Keratinocyte (primary cell): Measurements from ENCODE around the gene SMAD9.

Source experiments
- CTCF ChIP-seq, 3 experiments: IDR thresholded peaks in 1 of 3; conservative IDR thresholded peaks in 1 of 3; optimal IDR thresholded peaks in 1 of 3; 2 replicates in 2 of 3; 3 replicates in 1 of 3; pipeline versions ENCODE3 to v1.5.1; 2011; ENCODE audit warnings: low read length in 3 of 3, mild to moderate bottlenecking in 3 of 3, moderate library complexity in 2 of 3, control low read depth in 1 of 3, inconsistent platforms in 1 of 3; ENCODE audit not compliant: insufficient read depth in 2 of 3; ENCODE audit errors: extremely low read depth in 1 of 3
- EZH2 ChIP-seq: IDR thresholded peaks from one replicate; pipeline ENCODE4 v1.6.1; 2012; ENCODE audit warnings: inconsistent platforms, mild to moderate bottlenecking, low read length, moderate library complexity

GRCh38 chr13:36915106-36915505, 4.9 kb downstream of the SMAD9 start:
- TF ChIP-seq CTCF (optimal IDR thresholded peaks at IDR 0.05 in 1 of 3, IDR thresholded peaks at IDR 0.05 in 1 of 3, conservative IDR thresholded peaks at IDR 0.05 in 1 of 3; ENCODE audit: extremely low read depth in 1 of 3, insufficient read depth in 2 of 3, low read length in 3 of 3) (no peak), EZH2 (no peak)
